Fibroblast of upper back skin (primary cell): Measurements from ENCODE around the gene TENM3.

Experiments
- DNase-seq: peaks from one replicate; pipeline ENCODE4 v3.0.0-alpha.2; 2013

TENM3 gene

DNA sequence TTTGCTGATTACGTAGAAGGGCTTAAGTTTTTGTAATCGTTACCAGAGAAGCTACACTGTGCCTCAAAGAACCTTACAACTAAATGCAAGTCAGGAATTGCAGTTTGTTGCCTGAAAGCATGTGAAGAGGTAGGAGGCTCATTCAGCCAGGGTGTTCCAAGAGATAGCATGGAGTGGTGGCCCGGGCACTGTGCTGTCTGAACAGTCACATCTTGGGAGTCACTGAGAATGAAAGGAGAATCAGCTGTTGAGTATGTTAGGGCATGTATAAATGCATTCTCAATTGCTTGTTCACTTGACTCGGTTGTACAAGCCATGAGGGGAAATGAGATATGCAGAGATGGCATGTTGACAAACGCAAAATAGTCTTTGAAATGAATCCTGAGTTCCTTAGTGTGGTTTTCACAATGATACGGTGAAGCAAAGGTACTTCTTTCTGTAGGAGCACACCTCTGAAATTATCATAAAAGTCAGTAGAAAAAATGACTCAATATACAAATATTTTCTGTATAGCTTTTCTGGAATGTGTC lies 513.0 kb downstream of the TENM3 start:
- DNase-seq = no peak

GRCh38 chr4:182758273-182758672 lies 515.1 kb downstream of the TENM3 start:
- no peak for DNase-seq

DNA sequence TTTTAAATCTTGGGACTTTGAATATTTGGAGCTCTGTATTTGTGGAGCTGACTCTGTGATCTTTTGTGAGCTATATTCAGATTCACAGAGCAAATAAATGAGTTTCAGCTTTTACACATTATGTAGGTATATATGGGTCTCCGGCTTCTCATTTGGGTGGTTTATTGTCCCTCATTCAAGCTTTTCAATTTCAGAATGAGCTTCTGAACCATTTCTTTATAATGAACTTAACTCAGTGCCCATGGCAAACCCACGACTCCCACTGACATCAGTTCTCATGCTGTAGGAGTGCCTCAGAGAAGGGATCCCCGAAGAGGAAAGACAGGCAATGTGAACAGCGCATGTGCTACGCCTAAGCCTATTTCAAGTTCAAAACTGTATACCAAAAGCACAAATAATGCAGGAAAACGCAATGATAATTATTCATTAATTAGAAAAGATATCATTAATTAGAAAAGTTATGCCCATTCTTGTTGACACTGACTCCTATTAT lies 517.4 kb downstream of the TENM3 start:
- DNase-seq = no peak

- DNase-seq = no peak
These were observed 520.9 kb downstream of the TENM3 start for GRCh38 chr4:182764137-182764536.

DNA sequence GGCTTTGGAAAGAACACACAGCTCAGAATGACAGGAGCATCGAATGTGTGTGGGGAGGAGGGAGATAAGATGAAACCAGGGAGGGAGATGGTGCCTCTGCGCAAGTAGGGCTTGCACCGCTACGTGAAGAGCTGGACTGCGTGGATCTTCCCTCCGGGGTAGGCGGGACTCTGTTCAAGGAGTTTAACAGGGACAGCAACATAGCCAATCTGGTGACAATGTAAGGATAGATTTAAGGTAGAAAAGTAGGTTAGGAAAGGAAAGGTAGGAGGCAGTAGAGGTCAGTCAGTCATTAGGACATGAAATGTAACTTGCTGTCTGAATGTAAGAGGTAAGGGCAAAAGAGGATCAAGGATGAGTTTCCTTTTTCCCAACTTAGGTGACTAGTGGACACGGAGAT lies 521.4 kb downstream of the TENM3 start:
- DNase-seq = no peak

GRCh38 chr4:182765987-182766856 lies 523.0 kb downstream of the TENM3 start:
- no peak for DNase-seq

DNA sequence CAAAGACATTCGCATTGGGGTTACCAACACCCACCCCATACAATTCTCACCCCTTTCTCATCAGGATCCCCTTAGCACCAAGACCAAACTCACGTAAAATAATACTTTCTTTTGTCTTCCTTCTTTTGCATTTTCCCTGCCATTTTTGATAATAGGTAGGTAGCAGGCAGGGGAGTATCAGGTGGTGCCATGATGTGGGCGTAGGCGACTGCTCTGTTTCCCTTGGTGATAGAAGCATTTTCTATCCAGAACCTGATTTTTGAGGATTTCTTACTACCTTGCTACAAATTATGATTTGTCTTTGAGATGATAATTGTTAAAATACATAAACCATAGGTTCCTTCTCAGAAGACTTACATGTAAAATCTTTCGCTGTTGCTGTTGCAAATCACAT lies 523.7 kb downstream of the TENM3 start:
- DNase-seq = no peak

DNA sequence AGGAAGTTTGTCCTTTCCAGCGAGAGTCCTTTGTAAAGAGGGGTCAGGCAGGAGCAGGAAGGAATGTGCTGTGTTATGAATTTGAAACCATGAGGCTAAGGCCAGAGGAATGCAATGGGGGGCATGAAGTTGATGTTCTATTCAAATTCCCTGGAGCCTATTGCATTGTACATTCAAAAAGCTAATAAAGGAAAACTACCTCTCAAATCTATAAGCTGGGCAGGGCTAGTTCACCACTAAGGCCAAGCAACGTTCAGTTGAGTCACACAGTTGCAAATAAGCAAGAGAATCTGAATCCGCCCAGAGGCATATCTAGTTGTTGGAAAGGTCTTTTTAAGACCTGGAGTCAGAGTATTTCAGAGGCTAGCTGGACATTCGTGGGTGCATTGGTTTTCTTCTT lies 525.6 kb downstream of the TENM3 start:
- DNase-seq = peak; percentile 29

DNA sequence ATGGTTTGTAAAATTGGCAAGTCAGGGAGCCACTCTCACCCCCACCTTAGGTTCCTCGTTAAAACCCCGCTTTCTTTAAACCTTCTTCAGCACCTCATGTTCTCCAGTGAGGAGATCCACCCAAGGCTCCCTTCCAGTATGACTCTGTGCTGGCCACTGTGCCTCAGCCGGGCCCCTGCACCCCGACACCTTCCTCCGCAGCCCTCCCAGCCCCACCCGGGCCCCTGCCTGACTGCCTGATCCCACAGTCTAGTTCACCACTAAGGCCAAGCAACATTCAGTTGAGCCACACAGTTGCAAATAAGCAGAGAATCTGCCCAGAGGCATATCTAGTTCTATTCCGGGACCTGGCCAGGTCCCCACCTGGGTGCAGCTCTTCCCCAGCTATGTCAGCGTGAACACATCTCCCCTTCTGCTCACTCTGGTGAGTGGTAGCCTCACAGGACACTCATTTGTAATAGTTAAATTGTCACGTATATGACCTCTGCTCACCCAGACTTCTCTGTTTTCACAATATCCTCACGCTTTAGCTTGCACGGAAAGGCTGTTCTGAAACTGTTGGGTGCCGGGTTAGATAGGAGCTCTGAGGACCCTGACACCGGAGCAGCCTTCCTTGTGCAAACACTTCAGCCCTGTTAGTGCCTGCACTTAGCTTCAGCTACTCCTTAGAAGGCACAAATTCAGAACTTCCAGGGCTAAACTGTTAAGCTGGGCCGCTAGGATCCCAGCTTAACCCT lies 527.2 kb downstream of the TENM3 start:
- no peak for DNase-seq

GRCh38 chr4:182770996-182771514 lies 527.9 kb downstream of the TENM3 start:
- DNase-seq = peak; percentile 15

GRCh38 chr4:182775075-182775474 lies 531.9 kb downstream of the TENM3 start:
- DNase-seq = no peak

GRCh38 chr4:182776376-182777105 lies 533.3 kb downstream of the TENM3 start:
- DNase-seq = peak; percentile 26

GRCh38 chr4:182778222-182778982 lies 535.2 kb downstream of the TENM3 start:
- peak; percentile 35 for DNase-seq

DNA sequence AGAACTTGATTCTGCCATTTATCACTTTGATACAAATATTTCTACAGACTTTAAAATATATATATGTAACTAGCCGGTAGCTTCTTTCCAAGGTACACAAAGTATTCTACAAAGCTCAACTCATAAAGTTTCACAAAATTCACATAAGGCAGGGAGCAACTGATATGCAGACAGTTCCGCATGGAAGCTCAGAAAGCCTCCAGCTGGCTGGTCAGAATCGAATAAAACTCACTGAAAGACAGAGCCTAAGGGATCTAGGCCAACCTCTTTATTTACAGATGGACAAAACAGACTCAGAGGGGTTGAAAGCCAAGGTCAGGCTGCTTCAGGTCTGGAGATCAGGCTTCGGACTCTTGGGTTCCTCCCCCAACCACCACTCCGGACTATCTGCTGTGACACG lies 543.8 kb downstream of the TENM3 start:
- no peak for DNase-seq

DNA sequence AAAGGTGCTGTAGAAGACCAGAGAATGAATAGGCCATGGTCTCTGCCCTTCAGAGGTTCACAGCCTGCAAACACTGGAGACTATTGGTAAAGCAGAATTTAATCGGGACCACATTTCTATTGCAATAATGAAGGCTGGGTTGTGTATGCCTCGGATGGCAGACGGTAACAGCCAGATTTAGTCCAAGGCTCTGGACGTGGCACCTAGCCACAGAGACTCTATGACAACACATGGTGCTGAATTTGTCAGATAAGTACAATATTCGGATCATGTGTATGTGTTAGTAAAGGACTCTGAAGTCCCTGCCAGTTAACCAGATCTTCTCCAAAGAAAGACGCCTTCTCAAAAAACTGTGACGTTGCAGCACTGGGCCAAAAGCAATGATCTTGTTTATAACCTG lies 545.0 kb downstream of the TENM3 start:
- no peak for DNase-seq

DNA sequence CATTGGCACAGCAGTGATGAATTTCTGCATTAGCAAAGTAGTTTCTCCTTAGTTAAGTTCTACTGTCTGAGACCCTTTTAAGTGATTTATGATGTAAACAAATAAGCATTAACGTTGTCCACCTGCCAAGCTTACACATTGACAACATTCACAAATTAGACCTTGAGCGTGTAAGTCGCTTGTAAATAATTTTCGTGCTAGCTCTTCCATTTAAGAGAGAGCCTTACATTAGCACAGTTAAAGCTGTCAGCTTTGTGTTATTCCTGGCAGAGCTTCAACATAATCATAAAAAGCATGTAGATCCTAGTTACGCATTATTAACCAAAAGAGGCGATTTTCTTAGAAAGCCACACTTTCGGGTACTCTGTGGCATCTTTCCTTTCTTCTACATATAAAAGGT lies 546.3 kb downstream of the TENM3 start:
- no peak for DNase-seq

DNA sequence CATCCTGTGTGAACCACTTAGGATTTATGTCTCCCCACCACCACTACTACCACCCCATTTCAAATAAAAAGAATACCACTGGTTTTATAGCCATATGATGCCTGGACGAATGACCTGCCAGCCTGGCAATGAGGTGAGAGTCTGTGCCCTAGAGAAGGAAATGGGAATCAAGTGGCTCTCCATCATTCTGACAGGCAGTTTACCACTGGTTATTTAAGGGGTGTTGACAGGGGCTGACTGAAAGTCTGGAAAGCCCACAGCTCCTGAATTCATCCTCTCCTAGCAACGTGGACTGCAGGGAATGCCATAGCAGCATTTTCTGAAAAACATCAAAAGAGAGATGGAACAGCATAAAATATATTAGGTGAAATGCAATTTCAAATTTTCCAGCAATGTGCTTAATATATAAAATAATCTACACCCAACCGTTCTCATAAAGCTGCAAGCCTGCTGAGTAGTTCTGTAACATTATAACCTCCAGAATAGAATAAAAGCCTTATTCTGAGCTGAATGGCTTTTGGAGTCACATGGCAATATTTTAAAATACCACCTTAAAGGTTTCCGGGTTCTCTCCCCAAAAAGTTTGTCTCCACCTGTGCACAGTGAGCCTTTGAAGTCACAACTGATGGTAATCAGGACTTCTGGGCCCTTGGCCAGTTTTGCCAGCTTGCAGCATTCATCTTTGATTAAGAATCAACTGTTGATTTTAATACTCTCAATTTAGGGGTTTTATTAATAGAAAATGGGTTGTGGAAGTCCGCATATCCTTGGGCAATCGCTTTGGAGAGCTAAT lies 552.4 kb downstream of the TENM3 start:
- no peak for DNase-seq

GRCh38 chr4:182799515-182800215 lies 556.5 kb downstream of the TENM3 start:
- no peak for DNase-seq

- DNase-seq = no peak
These were observed 557.0 kb downstream of the TENM3 start for GRCh38 chr4:182800216-182800515.

GRCh38 chr4:182801636-182802035 lies 558.4 kb downstream of the TENM3 start:
- peak; percentile 5 for DNase-seq

- DNase-seq = no peak
These were observed 559.4 kb downstream of the TENM3 start for GRCh38 chr4:182802621-182803020.
